Measurements from ENCODE around the gene MCM3.

MCM3 gene

GRCh38 chr6:52244400-52244799 is 40.1 kb downstream of the MCM3 start, which contains the start of gene IL17F:
IL17F (minus strand) TSS chr6:52244500; CDS start chr6:52244429, 71 bp downstream.
- DNase-seq = no peak

- DNase-seq = no peak
Measured at GRCh38 chr6:52243282-52243893, 41.2 kb downstream of the MCM3 start.

GRCh38 chr6:52241819-52242218 is 42.7 kb downstream of the MCM3 start:
- DNase-seq = no peak

GRCh38 chr6:52233975-52234823 is 50.3 kb downstream of the MCM3 start:
- DNase-seq = peak; percentile 57 to 62

- DNase-seq = no peak
Measured at GRCh38 chr6:52233005-52233404, 51.5 kb downstream of the MCM3 start.

- peak; percentile 51 to 65 for DNase-seq
Measured at GRCh38 chr6:52231406-52232127, 53.0 kb downstream of the MCM3 start.

GRCh38 chr6:52230685-52231084 is 53.9 kb downstream of the MCM3 start:
- DNase-seq = no peak

- peak; percentile 76 to 81 for DNase-seq
Measured at GRCh38 chr6:52227495-52227894, 57.0 kb downstream of the MCM3 start.

- peak; percentile 62 to 67 for DNase-seq
Measured at GRCh38 chr6:52221302-52221701, 63.2 kb downstream of the MCM3 start.

GRCh38 chr6:52217761-52218160 is 66.8 kb downstream of the MCM3 start:
- no peak for DNase-seq

GRCh38 chr6:52216932-52217575 is 67.5 kb downstream of the MCM3 start:
- DNase-seq = no peak

GRCh38 chr6:52215787-52216186 is 68.8 kb downstream of the MCM3 start:
- DNase-seq = no peak
